HepG2 (cell line): ENCODE data around the gene DEDD2. TPM values are rescaled to one million over a fixed set of nuclear protein-coding genes. Genes with fewer than 3 reads are reported as not detected.

Experiments used
- KDM5A ChIP-seq: fragments of 200-600 bp; sonication (generic); IDR thresholded peaks from 2 replicates; pipeline ENCODE4 v1.7.0; 2018; ENCODE audit warnings: antibody characterized with exemption, mild to moderate bottlenecking, low read length, borderline replicate concordance
- KMT2A ChIP-seq: sonication (generic); formaldehyde crosslinking; IDR thresholded peaks from 2 replicates; pipeline ENCODE4 v1.4.0; 2020; ENCODE audit warnings: missing genetic modification reagents
- MAZ ChIP-seq, 2 experiments: sonication (generic) in 1 of 2; formaldehyde crosslinking in 1 of 2; IDR thresholded peaks; 2 replicates each; pipeline versions ENCODE4 v1.5.0 to v1.6.1; 2012 to 2020; ENCODE audit warnings: low read depth in 2 of 2, mild to moderate bottlenecking in 2 of 2, borderline replicate concordance in 1 of 2, improper control_type of control experiment in 1 of 2, low read length in 1 of 2, missing genetic modification reagents in 1 of 2, moderate library complexity in 1 of 2
- SNRNP70 ChIP-seq: fragments of 200-400 bp; formaldehyde crosslinking; IDR thresholded peaks from 2 replicates; pipeline ENCODE4 v1.6.1; 2017; ENCODE audit warnings: mild to moderate bottlenecking, low read depth, low read length, moderate library complexity
- TCF7 ChIP-seq: sonication (generic); IDR thresholded peaks from 2 replicates; pipeline ENCODE4 v1.6.1; 2016; ENCODE audit warnings: antibody characterized with exemption, low read depth
- ZBTB7A ChIP-seq: sonication (generic); formaldehyde crosslinking; IDR thresholded peaks from 2 replicates; pipeline ENCODE4 v1.8.0; 2022; ENCODE audit warnings: mild to moderate bottlenecking, missing genetic modification reagents
- ZFP1 ChIP-seq: IDR thresholded peaks from 2 replicates; pipeline ENCODE4 v1.6.1; 2016
- ZNF180 ChIP-seq: sonication (generic); formaldehyde crosslinking; IDR thresholded peaks from 2 replicates; pipeline ENCODE4 v1.4.0; 2020; ENCODE audit warnings: low read depth, missing genetic modification reagents, borderline replicate concordance
- ZNF282 ChIP-seq: fragments of 450-650 bp; IDR thresholded peaks from 2 replicates; pipeline ENCODE4 v1.6.1; 2018; ENCODE audit not compliant: partially characterized antibody
- ZNF33A ChIP-seq: sonication (generic); formaldehyde crosslinking; IDR thresholded peaks from 2 replicates; pipeline ENCODE4 v1.5.1; 2020; ENCODE audit warnings: missing genetic modification reagents, mild to moderate bottlenecking, moderate library complexity, borderline replicate concordance
- ZNF724P ChIP-seq: sonication (generic); formaldehyde crosslinking; IDR thresholded peaks from 2 replicates; pipeline ENCODE4 v1.8.0; 2022; ENCODE audit warnings: missing genetic modification reagents, borderline replicate concordance
- ZNF768 ChIP-seq: sonication (generic); formaldehyde crosslinking; IDR thresholded peaks from 2 replicates; pipeline ENCODE4 v1.4.0; 2020; ENCODE audit warnings: missing genetic modification reagents
- polyA plus RNA-seq, 8 experiments: library from polyadenylated mRNA; depleted of rRNA in 3 of 8; stranded (reverse) in 7 of 8; unstranded in 1 of 8; fragments of >200 nt; fragmentation: Illumina TruSeq in 4 of 8; extraction: Trizol in 4 of 8; gene quantifications; 2 replicates each; pipeline versions ENCODE4 v1.2.1 to v1.2.3, GENCODE V29; 2011 to 2016; ENCODE audit warnings: low read depth in 4 of 8, missing spikeins in 1 of 8, mixed read lengths in 1 of 8; ENCODE audit not compliant: insufficient read depth in 1 of 8
- total RNA-seq, 5 experiments: library from RNA; depleted of rRNA; stranded (reverse); fragments of >200 nt; fragmentation: Illumina TruSeq; extraction: Trizol; gene quantifications; 2 replicates each; pipeline ENCODE4 v1.2.3, GENCODE V29; 2016; ENCODE audit warnings: low read depth in 1 of 5
- TF ChIP-seq, protein P1 (sequence below): sonication (generic); formaldehyde crosslinking; IDR thresholded peaks from 2 replicates; pipeline ENCODE4 v1.4.0; 2020; ENCODE audit warnings: missing genetic modification reagents
- TF ChIP-seq, protein P2 (sequence below): sonication (generic); formaldehyde crosslinking; IDR thresholded peaks from 2 replicates; pipeline ENCODE4 v1.5.1; 2020; ENCODE audit warnings: mild to moderate bottlenecking, moderate library complexity, missing genetic modification reagents
- TF ChIP-seq, protein P3 (sequence below): sonication (generic); formaldehyde crosslinking; IDR thresholded peaks from 2 replicates; pipeline ENCODE4 v1.4.0; 2020; ENCODE audit warnings: missing genetic modification reagents, borderline replicate concordance
- TF ChIP-seq, protein P4 (sequence below): sonication (generic); formaldehyde crosslinking; IDR thresholded peaks from 2 replicates; pipeline ENCODE4 v1.4.0; 2020; ENCODE audit warnings: mild to moderate bottlenecking, missing genetic modification reagents

DEDD2 gene
- total and polyA plus RNA-seq, 2 of the 13 experiments (the other 11 are each of a cell fraction or from before 2014, with no cell fraction given): 19.2 to 24.7 TPM

DNA sequence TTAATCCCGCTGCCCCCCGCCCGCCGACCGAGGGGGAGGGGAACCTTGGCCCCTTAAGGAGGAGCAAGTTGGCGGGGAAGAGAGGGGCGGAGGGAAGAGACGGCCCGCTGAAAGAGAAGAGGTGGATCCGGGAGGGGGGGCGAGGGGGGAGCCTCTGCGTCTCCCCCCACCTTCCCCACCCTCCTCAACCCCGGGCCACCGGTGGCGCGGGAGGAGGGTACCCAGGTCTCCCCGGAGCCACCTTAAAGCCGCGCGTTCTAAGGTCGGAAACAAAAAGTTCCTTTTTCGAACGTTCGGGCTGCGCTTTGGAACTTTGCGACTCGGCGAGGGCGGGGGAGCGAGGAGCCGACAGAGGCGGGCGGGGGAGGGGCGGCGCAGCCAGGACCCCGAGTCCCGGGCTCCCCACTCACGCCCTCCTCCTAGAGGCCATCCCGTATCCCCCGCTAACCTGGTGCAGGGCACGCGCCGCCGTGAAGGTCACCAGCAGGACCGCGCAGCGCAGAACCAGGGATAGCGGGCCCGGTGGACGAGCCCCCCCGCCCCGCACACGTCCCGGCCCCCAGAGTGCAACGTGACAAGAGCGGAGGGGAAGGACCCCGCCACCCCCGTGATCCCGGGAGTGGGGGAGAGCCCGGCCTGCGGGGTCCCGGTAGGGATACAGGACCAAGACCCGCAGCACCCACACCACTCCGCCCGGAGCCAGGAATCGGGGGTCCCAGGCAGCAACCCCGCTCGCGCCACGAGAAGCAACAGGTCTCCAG lies 36.8 kb upstream of the DEDD2 start (continued):
- TF ChIP-seq, protein P1, sequence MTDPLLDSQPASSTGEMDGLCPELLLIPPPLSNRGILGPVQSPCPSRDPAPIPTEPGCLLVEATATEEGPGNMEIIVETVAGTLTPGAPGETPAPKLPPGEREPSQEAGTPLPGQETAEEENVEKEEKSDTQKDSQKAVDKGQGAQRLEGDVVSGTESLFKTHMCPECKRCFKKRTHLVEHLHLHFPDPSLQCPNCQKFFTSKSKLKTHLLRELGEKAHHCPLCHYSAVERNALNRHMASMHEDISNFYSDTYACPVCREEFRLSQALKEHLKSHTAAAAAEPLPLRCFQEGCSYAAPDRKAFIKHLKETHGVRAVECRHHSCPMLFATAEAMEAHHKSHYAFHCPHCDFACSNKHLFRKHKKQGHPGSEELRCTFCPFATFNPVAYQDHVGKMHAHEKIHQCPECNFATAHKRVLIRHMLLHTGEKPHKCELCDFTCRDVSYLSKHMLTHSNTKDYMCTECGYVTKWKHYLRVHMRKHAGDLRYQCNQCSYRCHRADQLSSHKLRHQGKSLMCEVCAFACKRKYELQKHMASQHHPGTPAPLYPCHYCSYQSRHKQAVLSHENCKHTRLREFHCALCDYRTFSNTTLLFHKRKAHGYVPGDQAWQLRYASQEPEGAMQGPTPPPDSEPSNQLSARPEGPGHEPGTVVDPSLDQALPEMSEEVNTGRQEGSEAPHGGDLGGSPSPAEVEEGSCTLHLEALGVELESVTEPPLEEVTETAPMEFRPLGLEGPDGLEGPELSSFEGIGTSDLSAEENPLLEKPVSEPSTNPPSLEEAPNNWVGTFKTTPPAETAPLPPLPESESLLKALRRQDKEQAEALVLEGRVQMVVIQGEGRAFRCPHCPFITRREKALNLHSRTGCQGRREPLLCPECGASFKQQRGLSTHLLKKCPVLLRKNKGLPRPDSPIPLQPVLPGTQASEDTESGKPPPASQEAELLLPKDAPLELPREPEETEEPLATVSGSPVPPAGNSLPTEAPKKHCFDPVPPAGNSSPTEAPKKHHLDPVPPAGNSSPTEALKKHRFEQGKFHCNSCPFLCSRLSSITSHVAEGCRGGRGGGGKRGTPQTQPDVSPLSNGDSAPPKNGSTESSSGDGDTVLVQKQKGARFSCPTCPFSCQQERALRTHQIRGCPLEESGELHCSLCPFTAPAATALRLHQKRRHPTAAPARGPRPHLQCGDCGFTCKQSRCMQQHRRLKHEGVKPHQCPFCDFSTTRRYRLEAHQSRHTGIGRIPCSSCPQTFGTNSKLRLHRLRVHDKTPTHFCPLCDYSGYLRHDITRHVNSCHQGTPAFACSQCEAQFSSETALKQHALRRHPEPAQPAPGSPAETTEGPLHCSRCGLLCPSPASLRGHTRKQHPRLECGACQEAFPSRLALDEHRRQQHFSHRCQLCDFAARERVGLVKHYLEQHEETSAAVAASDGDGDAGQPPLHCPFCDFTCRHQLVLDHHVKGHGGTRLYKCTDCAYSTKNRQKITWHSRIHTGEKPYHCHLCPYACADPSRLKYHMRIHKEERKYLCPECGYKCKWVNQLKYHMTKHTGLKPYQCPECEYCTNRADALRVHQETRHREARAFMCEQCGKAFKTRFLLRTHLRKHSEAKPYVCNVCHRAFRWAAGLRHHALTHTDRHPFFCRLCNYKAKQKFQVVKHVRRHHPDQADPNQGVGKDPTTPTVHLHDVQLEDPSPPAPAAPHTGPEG: no peak
- no peak for TF ChIP-seq ZNF282
- TF ChIP-seq KDM5A: peak; percentile 64; the same call in 1 of the 2 replicates
- TF ChIP-seq ZNF768 (CRISPR knock-in tag): peak; percentile 34; the same call in 1 of the 2 replicates
- no peak for TF ChIP-seq KMT2A
- no peak for TF ChIP-seq SNRNP70
- TF ChIP-seq ZNF724P (CRISPR knock-in tag): 0 out of 2 replicates have a peak, but pooled peaks have one; percentile 53
- TF ChIP-seq, protein P2, sequence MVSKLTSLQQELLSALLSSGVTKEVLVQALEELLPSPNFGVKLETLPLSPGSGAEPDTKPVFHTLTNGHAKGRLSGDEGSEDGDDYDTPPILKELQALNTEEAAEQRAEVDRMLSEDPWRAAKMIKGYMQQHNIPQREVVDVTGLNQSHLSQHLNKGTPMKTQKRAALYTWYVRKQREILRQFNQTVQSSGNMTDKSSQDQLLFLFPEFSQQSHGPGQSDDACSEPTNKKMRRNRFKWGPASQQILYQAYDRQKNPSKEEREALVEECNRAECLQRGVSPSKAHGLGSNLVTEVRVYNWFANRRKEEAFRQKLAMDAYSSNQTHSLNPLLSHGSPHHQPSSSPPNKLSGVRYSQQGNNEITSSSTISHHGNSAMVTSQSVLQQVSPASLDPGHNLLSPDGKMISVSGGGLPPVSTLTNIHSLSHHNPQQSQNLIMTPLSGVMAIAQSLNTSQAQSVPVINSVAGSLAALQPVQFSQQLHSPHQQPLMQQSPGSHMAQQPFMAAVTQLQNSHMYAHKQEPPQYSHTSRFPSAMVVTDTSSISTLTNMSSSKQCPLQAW: 0 out of 2 replicates have a peak, but pooled peaks have one; percentile 4
- TF ChIP-seq, protein P3, sequence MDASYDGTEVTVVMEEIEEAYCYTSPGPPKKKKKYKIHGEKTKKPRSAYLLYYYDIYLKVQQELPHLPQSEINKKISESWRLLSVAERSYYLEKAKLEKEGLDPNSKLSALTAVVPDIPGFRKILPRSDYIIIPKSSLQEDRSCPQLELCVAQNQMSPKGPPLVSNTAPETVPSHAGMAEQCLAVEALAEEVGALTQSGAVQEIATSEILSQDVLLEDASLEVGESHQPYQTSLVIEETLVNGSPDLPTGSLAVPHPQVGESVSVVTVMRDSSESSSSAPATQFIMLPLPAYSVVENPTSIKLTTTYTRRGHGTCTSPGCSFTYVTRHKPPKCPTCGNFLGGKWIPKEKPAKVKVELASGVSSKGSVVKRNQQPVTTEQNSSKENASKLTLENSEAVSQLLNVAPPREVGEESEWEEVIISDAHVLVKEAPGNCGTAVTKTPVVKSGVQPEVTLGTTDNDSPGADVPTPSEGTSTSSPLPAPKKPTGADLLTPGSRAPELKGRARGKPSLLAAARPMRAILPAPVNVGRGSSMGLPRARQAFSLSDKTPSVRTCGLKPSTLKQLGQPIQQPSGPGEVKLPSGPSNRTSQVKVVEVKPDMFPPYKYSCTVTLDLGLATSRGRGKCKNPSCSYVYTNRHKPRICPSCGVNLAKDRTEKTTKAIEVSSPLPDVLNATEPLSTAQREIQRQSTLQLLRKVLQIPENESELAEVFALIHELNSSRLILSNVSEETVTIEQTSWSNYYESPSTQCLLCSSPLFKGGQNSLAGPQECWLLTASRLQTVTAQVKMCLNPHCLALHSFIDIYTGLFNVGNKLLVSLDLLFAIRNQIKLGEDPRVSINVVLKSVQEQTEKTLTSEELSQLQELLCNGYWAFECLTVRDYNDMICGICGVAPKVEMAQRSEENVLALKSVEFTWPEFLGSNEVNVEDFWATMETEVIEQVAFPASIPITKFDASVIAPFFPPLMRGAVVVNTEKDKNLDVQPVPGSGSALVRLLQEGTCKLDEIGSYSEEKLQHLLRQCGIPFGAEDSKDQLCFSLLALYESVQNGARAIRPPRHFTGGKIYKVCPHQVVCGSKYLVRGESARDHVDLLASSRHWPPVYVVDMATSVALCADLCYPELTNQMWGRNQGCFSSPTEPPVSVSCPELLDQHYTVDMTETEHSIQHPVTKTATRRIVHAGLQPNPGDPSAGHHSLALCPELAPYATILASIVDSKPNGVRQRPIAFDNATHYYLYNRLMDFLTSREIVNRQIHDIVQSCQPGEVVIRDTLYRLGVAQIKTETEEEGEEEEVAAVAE (CRISPR knock-in tag): peak; percentile 65; the same call in 1 of the 2 replicates
- peak; percentile 78 for TF ChIP-seq MAZ (IDR thresholded peaks at IDR 0.05; ENCODE audit: borderline replicate concordance, low read depth, low read length)
- no peak for TF ChIP-seq MAZ (CRISPR knock-in tag; IDR thresholded peaks at IDR 0.05; ENCODE audit: low read depth)
- no peak for TF ChIP-seq ZNF180
- TF ChIP-seq, protein P4, sequence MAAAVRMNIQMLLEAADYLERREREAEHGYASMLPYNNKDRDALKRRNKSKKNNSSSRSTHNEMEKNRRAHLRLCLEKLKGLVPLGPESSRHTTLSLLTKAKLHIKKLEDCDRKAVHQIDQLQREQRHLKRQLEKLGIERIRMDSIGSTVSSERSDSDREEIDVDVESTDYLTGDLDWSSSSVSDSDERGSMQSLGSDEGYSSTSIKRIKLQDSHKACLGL (CRISPR knock-in tag): peak; percentile 25; the same call in 1 of the 2 replicates
- peak; percentile 11; the same call in 1 of the 2 replicates for TF ChIP-seq TCF7
- peak; percentile 11; the same call in 1 of the 2 replicates for TF ChIP-seq ZBTB7A
- no peak for TF ChIP-seq ZFP1 (CRISPR knock-in tag)
- TF ChIP-seq ZNF33A (CRISPR knock-in tag): no peak
